ENCODE measurements around the gene MOCOS. TPM values are rescaled to one million over a fixed set of nuclear protein-coding genes. Genes with fewer than 3 reads are reported as not detected.

The MOCOS gene, protein sequence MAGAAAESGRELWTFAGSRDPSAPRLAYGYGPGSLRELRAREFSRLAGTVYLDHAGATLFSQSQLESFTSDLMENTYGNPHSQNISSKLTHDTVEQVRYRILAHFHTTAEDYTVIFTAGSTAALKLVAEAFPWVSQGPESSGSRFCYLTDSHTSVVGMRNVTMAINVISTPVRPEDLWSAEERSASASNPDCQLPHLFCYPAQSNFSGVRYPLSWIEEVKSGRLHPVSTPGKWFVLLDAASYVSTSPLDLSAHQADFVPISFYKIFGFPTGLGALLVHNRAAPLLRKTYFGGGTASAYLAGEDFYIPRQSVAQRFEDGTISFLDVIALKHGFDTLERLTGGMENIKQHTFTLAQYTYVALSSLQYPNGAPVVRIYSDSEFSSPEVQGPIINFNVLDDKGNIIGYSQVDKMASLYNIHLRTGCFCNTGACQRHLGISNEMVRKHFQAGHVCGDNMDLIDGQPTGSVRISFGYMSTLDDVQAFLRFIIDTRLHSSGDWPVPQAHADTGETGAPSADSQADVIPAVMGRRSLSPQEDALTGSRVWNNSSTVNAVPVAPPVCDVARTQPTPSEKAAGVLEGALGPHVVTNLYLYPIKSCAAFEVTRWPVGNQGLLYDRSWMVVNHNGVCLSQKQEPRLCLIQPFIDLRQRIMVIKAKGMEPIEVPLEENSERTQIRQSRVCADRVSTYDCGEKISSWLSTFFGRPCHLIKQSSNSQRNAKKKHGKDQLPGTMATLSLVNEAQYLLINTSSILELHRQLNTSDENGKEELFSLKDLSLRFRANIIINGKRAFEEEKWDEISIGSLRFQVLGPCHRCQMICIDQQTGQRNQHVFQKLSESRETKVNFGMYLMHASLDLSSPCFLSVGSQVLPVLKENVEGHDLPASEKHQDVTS
- 1.2 and 2.9 TPM in 2 replicates for total RNA-seq

GRCh38 chr18:36187193-36187825 lies at the start of gene MOCOS:
MOCOS (plus strand) TSS chr18:36187497; CDS start chr18:36187540, 43 bp downstream.

GRCh38 chr18:36297417-36298125 lies 110.3 kb downstream of the MOCOS start, which contains the start of gene FHOD3:
FHOD3 (plus strand) TSS chr18:36297713; CDS start chr18:36297836, 123 bp downstream.

Other genes with a start within 250 kb of the MOCOS start
- 39.8 and 42.7 TPM in 2 replicates for gene RPRD1A, start 119.9 kb upstream of the MOCOS start, total RNA-seq
- gene SLC39A6, start 58.2 kb upstream of the MOCOS start, total RNA-seq: 55.2 and 75.3 TPM in 2 replicates
- gene ELP2, start 57.6 kb upstream of the MOCOS start, total RNA-seq: 26.9 and 40.9 TPM in 2 replicates
- gene FHOD3, start 110.2 kb downstream of the MOCOS start, total RNA-seq: 18.7 and 23.2 TPM in 2 replicates